Posterior cingulate gyrus (tissue), 11 donors: Measurements from ENCODE around the gene SNAPC1.
"Not testable (repeated sequence)": the region's sequence is repeated elsewhere in the genome, so short reads cannot be mapped to it uniquely, and the experiment has no call there.

ENCODE experiments used
- DNase-seq, 10 donors: peaks; one replicate each; pipeline versions ENCODE4 v3.0.0 to v3.0.0-alpha.2; 2020 to 2021; ENCODE audit warnings: mixed read lengths in 3 of 10
- intact Hi-C: fragments of 100-400 bp; cut with DNase I; formaldehyde crosslinking; loops from one replicate; pipeline ENCODE4 v1.15.1; 2023

The SNAPC1 gene

GRCh38 chr14:61747342-61747741 is 14.9 kb upstream of the SNAPC1 start:
- DNase-seq: no peak
- intact Hi-C loops: no loop called here

- no peak for DNase-seq
- intact Hi-C loops: no loop called here
Observed at GRCh38 chr14:61749264-61749663, 13.0 kb upstream of the SNAPC1 start.

DNA sequence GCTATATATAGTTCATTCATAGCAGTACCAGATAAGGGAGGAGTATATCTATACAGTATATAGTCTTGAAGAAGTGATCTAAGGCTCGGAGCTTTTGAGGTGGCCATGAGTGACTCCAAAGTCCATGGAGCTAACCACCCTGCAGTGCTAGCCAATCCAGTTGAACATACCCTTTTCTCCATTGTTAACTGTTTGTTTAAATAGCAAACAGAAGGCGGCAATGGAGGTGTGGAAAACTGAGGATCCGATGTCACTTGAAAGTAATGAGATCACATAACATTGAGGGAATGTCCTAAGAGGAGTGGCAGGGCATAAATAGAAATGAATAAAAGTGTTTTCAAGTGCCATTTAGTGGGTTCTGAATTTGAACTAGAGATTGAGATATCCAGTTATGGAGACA is 12.4 kb upstream of the SNAPC1 start:
- no peak for DNase-seq
- intact Hi-C loops: no loop called here

DNA sequence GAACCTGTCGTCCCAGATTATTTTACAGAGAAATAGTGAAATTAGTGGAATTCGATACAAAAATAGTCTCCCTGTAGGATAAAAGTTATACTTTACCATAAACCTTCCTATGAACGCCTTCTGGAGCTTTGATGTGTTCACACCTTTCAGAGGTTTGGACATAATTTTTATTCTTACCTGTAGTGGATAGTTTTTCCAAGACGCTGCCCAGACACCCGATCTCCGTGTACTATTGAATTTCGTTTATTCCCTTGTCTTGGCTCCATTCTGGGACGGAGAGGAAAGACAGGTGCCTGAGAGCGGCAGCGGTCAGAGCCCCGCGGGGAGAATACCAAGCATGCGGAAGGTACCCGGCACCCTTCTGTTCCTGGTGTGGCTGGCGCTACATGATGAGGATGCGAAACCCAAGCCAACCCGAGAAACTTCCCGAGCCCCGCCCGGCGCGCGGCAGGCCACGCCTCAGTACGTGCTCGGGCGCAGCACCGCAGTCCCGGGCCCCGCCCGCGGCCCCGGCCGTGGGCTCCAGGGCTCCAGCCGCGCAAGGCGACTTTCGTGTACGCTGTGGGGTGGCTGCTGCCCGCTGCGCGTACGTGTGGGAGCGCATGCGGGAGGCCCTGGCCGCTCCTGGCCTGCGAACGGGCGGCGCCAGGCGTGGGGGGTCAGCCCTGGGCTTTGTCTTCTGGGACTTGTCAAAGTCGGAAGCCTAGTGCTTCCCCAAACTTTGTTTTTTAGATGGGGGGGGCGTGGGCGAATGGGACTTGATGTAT is 11.3 kb upstream of the SNAPC1 start:
- intact Hi-C loops: no loop called here
- peak; percentile 52 to 95 (median 68) for DNase-seq

DNA sequence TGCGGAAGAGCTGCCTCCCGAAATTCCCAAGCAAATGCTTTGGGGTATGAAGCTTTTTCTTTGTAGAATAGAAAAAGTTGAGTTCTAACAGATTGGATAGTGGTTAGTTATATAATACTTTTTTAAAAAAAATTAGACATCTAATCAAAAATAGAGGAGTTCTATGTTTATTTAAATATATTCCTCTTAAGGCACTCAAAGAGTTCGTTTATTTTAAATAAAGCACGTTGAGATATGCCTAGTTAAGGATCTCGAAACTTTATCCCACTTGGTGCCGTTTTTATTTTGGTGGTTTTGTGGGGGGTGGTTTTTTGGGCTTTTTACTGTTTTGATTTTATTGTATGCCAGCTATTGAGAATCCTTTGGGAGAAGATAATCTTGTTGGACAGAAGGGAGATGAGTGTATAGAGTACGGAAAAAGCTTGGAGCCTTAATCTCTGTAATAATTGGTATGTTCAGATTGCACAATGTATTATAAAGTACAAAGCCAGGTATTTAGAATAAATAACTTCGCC is 10.7 kb upstream of the SNAPC1 start:
- intact Hi-C loops: no loop called here
- DNase-seq: no peak

DNA sequence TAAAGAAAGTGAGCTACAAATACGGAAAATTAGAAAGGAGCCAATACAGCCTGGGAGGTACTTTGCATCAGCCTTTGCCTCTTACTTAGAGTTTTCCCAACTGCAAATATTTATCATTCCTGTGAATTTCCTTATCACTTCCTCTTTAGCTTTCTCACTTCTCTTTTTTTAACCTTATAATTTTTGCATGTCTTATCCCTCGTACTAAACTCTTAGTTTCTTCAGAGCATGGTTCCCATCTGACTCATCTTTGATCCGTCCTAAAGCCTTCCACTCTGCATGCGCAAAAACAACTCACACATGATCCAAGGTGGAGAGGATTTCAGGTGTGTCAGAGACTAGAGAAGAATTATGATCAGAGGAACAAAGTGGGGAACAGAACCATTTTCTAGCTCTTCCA is 9.6 kb upstream of the SNAPC1 start:
- intact Hi-C loops: no loop called here

DNA sequence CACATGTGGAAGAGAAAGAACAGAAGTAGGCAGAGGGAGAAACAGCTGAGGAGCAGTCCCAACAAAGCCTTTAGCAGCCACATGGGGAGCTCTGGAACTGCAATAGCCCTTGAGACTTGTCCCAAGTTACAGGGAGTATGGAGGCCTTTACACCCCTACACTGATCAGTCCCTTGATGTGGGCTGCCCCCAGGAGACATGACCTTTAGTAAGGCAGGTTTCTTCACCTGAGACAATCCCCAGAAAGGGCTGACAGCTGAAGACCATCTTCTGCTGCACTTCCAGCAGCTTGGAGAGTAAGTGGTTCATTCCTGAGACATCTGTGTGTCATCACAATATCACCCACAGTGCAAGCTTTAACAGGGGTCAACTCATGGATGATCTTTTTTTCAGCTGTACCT is 8.6 kb upstream of the SNAPC1 start:
- intact Hi-C loops: no loop called here
- no peak for DNase-seq

More for the DNA sequence above, 9.6 kb upstream of the SNAPC1 start:
- no peak for DNase-seq

GRCh38 chr14:61754627-61755381 is 7.4 kb upstream of the SNAPC1 start:
- no peak for DNase-seq
- intact Hi-C loops: no loop called here

DNA sequence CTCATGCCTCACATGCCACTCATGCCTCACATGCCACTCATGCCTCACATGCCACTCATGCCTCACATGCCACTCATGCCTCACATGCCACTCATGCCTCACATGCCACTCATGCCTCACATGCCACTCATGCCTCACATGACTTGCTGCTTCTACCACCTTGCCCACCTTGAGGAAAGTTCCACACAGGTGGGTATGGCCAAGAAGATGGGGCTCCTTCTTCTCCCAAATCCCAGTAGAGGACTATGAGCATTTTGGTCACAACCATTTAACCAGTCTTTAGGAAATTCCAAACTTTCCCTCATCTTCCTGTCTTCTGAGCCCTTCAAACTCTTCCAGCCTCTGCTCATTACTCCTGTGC is 6.9 kb upstream of the SNAPC1 start:
- intact Hi-C loops, DNase-seq: not testable (repeated sequence)

DNA sequence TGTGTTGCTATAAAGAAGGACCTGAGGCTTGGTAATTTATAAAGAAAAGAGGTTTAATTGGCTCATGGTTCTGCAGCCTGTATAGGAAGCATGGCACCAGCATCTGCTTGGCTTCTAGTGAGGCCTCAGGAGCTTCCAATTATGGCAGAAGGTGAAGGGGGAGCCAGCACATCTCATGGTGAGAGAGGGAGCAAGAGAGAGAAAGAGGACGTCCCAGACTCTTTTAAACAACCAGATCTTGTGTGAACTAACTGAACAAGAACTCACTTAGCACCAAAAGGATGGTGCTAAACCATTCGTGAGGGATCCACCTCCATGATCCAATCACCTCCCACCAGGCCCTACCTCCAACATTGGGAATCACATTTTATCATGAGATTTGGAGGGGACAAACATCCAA is 6.1 kb upstream of the SNAPC1 start:
- intact Hi-C loops: no loop called here

GRCh38 chr14:61759878-61760277 is 2.3 kb upstream of the SNAPC1 start:
- intact Hi-C loops: no loop called here
- no peak for DNase-seq

More for the DNA sequence above, 6.1 kb upstream of the SNAPC1 start:
- no peak for DNase-seq

DNA sequence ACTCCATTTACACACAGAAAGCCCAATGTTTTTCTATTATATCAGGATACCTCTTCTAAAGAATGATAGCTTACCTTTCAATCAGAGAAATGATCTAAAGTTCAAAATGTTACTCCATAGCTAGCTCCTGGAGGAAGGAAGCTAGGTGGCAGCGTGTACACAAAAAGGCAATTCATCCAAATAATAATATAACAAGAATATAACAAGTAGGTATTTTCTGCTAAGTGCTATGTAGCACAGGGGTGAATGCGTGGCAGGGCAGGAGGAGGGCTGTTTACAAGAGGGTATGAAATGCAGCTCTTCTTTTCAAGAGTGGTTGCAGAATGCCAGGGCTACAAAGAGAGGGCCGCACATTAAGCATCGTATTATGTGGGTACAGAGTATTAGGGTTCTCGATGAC is 663 bp upstream of the SNAPC1 start:
- DNase-seq: no peak
- intact Hi-C loops: no loop called here

DNA sequence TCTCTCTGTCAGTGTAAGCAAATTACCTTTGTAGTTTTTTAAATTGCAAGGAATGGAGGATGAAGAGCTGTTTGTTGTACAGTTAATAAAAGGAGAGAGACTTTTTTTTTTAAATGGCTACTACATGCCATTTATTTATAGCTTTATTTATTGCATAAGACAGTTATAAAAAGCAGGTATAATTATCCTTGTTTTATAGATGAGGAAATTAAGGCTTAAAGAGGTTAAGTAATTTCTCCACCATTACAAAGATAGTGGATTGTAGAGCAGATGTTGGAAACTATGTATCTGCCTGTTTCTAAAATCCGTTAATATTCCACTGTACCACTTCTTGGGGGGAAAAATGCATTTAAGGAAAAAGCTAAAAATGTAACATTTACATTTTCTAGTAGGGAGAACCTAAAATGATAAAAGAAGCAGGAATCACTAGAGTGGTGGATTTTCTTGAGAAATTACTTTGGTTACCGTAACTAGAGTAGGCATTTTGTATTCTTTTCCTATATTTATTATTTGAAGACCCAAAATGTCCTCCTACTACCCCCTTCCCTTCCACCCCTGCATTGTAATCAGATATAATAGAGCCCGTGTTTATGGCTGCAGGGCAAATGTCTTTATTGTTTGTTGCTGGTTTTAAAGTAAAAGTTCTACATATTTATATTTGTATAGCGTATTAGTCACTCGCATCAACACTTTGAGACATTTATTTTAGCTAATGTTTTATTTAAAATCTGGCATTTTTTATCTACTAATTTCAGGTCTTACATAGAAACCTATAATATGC is 2.3 kb downstream of the SNAPC1 start:
- DNase-seq: no peak
- intact Hi-C loops: no loop called here

DNA sequence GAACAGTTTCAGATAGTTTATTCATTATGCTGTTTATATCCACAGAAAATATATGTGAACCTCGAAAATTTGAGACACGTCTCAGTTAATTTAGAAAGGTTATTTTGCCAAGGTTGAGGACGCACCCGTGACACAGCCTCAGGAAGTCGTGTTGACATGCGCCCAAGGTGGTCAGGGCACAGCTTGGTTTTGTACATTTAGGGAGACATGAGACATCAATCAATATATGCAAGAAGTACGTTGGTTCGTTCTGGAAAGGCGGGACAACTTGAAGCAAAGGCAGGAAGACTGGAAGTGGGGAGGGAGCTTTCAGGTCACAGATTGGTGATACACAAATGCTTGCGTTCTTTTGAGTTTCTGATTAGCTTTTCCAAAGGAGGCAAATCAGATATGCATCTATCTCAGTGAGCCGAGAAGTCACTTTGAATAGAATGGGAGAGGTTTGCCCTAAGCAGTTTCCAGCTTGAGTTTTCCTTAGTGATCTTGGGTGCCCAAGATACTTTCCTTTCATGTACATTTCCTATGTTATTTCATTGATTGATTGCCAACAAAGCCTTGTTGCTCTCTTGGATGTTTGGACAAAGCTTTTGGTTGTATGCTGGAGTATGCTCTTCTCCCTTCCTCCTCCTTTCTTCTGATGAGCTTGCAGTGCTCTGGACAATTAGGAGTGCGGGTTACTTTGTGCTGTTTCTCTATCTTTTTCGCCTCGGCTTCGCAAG is 3.2 kb downstream of the SNAPC1 start:
- intact Hi-C loops: no loop called here
- DNase-seq: no peak

DNA sequence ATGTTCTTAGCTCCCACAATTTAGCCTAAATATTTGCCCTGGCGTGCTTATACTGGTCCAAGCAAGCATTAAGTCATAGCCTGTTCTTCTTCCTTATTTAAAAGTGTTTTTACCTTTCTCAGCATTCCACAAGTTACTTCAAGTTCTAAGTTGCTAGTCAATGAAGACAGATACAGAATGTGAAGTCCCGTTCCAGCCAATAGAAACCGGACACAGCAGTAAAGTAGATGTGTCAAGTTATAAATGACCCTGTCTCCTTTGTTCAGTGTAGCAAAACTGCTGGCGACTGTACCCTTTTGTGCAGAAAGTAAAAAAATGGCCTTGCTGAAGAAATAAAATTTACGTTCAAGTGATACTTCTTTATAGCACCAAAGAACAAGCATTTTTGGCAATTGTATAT is 3.9 kb downstream of the SNAPC1 start:
- no peak for DNase-seq
- intact Hi-C loops: no loop called here

DNA sequence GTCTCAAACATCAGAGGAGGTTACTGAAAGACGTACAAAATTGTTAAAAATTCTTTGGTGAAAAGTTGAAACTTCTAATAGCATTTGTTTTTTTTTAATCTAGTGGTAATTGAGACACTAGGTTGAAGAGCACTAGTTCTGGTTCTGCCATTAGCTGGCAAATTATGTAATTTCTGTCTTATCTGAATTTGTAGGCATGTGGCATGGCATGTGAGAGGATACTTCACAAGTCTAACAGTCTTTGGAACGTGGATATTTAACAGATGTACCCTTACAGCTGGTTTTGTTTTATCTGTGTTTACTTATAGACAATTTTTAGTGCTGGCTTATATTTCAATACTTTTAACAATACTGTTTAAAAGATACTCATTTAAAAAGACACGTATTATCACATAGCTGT is 6.0 kb downstream of the SNAPC1 start:
- intact Hi-C loops: no loop called here
- no peak for DNase-seq

- DNase-seq: no peak
- intact Hi-C loops: no loop called here
Observed at GRCh38 chr14:61769893-61770292, 7.7 kb downstream of the SNAPC1 start.

GRCh38 chr14:61774861-61775260 is 12.6 kb downstream of the SNAPC1 start:
- intact Hi-C loops: no loop called here
- no peak for DNase-seq

GRCh38 chr14:61780125-61780524 is 17.9 kb downstream of the SNAPC1 start:
- intact Hi-C loops: no loop called here
- no peak for DNase-seq

DNA sequence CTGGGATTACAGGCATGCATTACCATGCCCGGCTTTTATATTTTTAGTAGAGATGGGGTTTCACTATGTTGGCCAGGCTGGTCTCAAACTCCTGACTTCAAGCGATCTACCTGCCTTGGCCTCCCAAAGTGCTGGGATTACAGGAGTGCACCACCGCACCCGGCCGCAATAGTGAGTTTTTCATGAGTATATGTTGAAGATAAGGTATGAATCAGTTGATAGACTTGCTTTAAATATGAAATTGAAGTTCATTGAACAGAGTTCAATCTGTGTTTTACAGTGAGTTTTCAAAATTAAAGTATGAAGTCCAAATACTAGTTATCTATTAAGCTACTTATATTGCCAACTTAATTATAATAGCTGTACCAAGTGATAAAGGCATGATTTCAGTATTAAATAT is 35.1 kb downstream of the SNAPC1 start:
- DNase-seq: peak in 1 of 10 donors; percentile 40
- intact Hi-C loops: no loop called here
